NCI-H748 treated with DMSO at 0.1 percent for 48 hours (cell line): ENCODE measurements around the gene OCIAD1.
"Not testable (repeated sequence)": the region's sequence is repeated elsewhere in the genome, so short reads cannot be mapped to it uniquely, and the experiment has no call there.

Experiments
- DNase-seq: peaks from one replicate; lab custom pipeline; 2025; lab: John Stamatoyannopoulos, UW

Gene OCIAD1, protein sequence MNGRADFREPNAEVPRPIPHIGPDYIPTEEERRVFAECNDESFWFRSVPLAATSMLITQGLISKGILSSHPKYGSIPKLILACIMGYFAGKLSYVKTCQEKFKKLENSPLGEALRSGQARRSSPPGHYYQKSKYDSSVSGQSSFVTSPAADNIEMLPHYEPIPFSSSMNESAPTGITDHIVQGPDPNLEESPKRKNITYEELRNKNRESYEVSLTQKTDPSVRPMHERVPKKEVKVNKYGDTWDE

GRCh38 chr4:48830706-48831531 is at the start of gene OCIAD1:
OCIAD1 (plus strand) TSS chr4:48831088; CDS start chr4:48832625, 1,537 bp downstream.
- peak; percentile 93 for DNase-seq

- no peak for DNase-seq
Measured at GRCh38 chr4:48781968-48782367, 48.9 kb upstream of the OCIAD1 start.

DNA sequence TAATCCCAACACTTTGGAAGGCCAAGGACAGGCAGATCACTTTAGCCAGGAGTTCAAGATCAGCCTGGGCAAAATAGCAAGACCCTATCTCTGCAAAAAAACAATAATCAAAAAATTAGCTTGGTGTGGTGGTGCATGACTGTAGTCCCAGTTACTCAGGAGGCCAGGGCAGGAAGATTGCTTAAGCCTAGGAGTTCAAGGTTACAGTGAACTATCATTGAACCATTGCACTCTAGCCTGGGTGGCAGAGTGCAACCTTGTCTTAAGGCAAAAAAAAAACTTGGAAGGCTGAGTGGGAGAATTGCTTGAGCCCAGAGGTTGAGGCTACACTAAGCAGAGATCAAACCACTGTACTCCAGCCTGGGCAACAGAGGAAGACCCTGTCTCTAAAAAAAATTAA is 45.6 kb upstream of the OCIAD1 start:
- no peak for DNase-seq

DNA sequence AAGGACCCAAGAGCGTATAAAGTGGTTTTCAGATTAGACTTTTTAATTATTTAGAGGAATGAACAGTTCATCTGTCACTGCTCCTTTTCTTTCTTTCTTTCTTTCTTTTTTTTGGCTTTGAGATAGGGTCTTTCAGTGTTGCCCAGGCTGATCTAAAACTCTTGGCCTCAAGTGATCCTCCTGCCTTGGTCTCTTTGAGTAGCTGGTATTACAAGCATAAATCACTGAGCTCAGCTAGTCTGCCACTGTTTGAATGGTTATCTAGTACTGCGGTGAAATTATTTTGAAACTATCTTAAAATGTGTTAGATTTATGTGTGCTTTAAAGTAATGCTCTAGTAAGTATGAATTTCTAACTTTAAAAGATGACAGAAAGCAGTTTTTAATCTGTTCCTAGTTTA is 44.3 kb upstream of the OCIAD1 start:
- DNase-seq = no peak

DNA sequence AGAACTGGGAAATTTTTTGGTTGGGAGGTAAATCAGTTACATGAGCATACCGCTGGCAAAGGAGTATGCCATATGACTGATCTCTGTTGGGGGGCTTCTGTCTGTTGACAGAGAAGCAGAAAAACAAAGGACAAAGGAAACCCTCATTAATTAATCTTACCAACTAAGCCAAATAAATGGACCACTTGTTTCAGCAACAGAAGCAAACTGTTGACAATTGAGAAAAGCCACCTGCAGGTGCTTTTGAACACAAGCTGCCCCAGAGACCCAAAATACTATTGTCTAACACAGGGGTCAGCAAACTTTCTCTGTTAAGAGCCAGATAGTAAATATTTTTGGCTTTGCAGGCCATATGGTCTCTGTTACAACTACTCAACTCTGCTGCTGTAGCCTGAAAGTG is 43.8 kb upstream of the OCIAD1 start:
- peak; percentile 24 for DNase-seq

DNA sequence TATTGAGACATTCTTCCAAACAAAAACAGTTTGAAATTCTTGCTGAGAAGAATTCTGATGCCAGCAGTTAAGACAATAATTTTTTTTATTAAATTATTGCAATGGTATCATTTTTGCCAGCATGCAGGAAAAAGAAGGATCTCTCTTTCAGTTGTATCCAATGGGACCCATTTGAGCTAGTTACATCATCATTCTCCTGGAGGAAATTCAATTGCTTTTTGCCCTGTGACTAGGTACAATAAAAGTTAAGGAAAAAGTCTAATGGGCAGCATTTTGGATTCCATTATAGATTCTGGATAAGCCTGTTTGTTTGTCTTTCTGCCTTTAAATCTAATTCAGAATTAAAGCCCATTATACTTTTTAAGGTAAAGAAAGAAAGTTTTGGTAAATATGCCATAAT is 40.3 kb upstream of the OCIAD1 start:
- no peak for DNase-seq

DNA sequence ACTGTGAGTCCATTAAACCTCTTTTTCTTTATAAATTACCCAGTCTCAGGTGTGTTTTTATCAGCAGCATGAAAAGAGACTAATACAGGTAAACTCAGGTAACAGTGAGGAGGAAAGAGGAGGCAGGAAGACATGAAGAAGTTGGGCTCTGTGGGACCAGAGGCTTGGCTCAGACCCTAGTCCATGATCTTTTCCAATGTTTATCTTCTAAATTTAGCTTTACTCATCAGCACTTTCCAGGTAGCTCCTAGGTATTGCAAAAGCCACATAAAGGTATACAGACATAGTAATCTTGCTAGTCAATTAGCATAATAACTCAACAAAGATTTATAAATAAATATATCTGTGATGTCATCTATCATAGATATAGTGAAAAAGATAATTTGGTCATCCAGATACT is 39.6 kb upstream of the OCIAD1 start:
- DNase-seq = no peak

- DNase-seq = no peak
Measured at GRCh38 chr4:48792348-48793006, 38.4 kb upstream of the OCIAD1 start.

DNA sequence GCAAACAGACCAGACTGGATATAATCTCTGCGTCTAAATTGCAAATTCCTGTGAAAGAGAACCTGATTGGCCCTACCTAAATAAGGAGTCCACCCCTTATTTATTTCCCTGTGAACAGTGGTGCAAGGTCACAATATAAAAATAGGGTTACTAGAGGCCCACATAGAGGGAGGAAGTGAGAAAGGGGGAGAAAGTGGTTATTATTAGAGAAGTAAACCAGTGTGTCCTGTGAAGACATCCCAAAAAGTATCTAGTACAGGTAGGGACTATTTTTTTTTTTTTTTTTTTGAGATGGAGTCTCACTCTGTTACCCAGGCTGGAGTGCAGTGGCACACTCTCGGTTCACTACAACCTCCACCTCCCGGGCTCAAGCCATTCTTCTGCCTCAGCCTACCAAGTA is 35.8 kb upstream of the OCIAD1 start:
- DNase-seq = no peak

DNA sequence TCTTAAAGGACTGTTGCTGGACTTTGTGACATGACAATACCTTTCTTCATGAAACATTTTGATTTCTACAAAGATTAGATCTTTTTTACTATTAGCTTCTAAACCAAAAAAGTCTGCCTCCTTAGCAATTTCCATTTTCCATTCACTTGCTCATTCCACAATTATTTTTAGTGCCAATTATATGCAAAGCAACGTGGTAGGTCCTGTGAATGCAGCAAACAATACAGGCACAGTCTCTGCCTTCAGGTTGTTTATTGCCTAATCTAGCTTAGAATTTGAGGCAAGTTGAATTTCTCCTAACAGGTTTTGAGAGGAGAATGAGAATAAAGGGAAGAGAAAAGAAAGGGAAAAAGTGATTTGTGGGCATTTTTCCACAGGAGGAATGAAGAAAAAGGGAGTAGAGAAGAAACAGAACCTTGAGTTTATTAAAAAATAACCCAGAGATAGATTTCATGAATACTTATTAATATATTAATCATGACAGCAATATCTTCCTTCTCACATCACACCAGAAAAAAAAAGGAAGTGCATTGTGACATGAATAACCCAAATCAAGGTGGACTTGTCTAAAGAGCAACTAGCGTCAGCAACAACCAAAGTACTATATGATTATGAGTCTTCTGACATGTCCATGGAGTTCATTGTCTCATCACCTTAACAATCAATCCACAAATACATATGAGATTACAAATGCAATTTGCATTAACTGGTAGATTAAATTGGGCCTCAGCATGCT is 34.5 kb upstream of the OCIAD1 start:
- no peak for DNase-seq

GRCh38 chr4:48796927-48797679 is 33.8 kb upstream of the OCIAD1 start:
- no peak for DNase-seq

- no peak for DNase-seq
Measured at GRCh38 chr4:48798117-48798516, 32.8 kb upstream of the OCIAD1 start.

GRCh38 chr4:48799157-48799556 is 31.7 kb upstream of the OCIAD1 start:
- DNase-seq = no peak

GRCh38 chr4:48800155-48800554 is 30.7 kb upstream of the OCIAD1 start:
- not testable (repeated sequence) for DNase-seq

GRCh38 chr4:48801016-48801715 is 29.7 kb upstream of the OCIAD1 start:
- DNase-seq = no peak

- no peak for DNase-seq
Measured at GRCh38 chr4:48804584-48805301, 26.1 kb upstream of the OCIAD1 start.

GRCh38 chr4:48812866-48813265 is 18.0 kb upstream of the OCIAD1 start:
- DNase-seq = no peak

DNA sequence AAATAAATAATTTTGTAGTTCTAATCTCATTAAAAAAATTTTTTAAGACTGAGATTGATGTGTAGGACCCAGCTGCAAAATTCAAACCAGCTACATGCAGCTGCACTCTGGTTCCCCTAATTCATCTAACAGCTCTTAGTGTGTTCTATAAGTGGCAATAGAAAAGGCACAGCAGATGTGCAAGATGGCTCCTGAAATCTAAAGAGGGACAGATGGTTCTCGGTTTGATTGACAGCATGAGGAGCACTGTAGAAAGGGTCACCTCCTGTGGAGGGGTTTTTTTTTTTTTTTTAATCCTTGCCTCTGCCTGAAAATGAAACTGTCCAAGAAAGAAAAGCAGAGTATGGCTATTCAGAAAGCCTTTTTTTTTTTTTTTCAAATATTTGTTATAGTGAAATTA is 16.9 kb upstream of the OCIAD1 start:
- DNase-seq = no peak

- no peak for DNase-seq
Measured at GRCh38 chr4:48815483-48815882, 15.4 kb upstream of the OCIAD1 start.

GRCh38 chr4:48816297-48816696 is 14.6 kb upstream of the OCIAD1 start:
- DNase-seq = not testable (repeated sequence)
